Vagina (tissue), 2 donors: ENCODE data around the gene FHIT.

Experiments used
- CTCF ChIP-seq, 3 experiments: fragments of 450-650 bp in 2 of 3; fragments of 200-600 bp in 1 of 3; sonication (generic) in 1 of 3; IDR thresholded peaks; one replicate each; pipeline ENCODE4 v1.5.1; 2017 to 2019; ENCODE audit warnings: antibody characterized with exemption in 3 of 3, mild to moderate bottlenecking in 2 of 3, moderate library complexity in 2 of 3
- POLR2A ChIP-seq, 2 donors: fragments of 450-650 bp; IDR thresholded peaks; one replicate each; pipeline ENCODE4 v1.6.1; 2017; ENCODE audit warnings: antibody characterized with exemption in 2 of 2, mild to moderate bottlenecking in 2 of 2, moderate library complexity in 2 of 2
- POLR2AphosphoS5 ChIP-seq, 2 donors: sonication (generic); formaldehyde crosslinking; IDR thresholded peaks; one replicate each; pipeline ENCODE4 v1.9.0; 2017; ENCODE audit warnings: antibody characterized with exemption in 2 of 2, mild to moderate bottlenecking in 2 of 2, low read depth in 1 of 2; ENCODE audit not compliant: insufficient read depth in 1 of 2

GRCh38 chr3:60186359-60186758 lies 1064.9 kb downstream of the FHIT start:
- TF ChIP-seq CTCF (IDR thresholded peaks at IDR 0.05) (no peak), POLR2A (IDR thresholded peaks at IDR 0.05) (no peak), POLR2AphosphoS5 (IDR thresholded peaks at IDR 0.05; ENCODE audit: insufficient read depth in 1 of 2, low read depth in 1 of 2) (no peak)
